SK-N-SH treated with all-trans-retinoic acid at 6 μM for 48 hours (cell line): ENCODE results near the gene KRTAP24-1.

Experiments used
- ATAC-seq: fragments of 200-7000 bp; cut with Tn5 transposase; 3 replicates; pipeline ENCODE4 v1.9.1; 2020; ENCODE audit warnings: mild to moderate bottlenecking, moderate library complexity
- ARNTL ChIP-seq: fragments of 450-650 bp; formaldehyde crosslinking; IDR thresholded peaks from 2 replicates; pipeline ENCODE4 v1.5.0; 2020; ENCODE audit warnings: low read depth, mild to moderate bottlenecking, moderate library complexity, borderline replicate concordance
- CREB5 ChIP-seq: fragments of 250-450 bp; sonication (Bioruptor Pico); IDR thresholded peaks from 2 replicates; pipeline ENCODE4 v1.5.1; 2020; ENCODE audit warnings: low read depth, mild to moderate bottlenecking, moderate library complexity
- CSDC2 ChIP-seq: fragments of 250-450 bp; sonication (Bioruptor Pico); IDR thresholded peaks from 2 replicates; pipeline ENCODE4 v1.5.0; 2020; ENCODE audit warnings: mild to moderate bottlenecking, moderate library complexity
- CSRNP3 ChIP-seq: fragments of 250-450 bp; sonication (Bioruptor Pico); IDR thresholded peaks from 2 replicates; pipeline ENCODE4 v1.5.1; 2021; ENCODE audit warnings: mild to moderate bottlenecking, moderate library complexity
- ESRRG ChIP-seq: fragments of 250-450 bp; sonication (Bioruptor Pico); IDR thresholded peaks from 2 replicates; pipeline ENCODE4 v1.6.1; 2021; ENCODE audit warnings: mild to moderate bottlenecking
- GLIS3 ChIP-seq: fragments of 250-450 bp; sonication (Bioruptor Pico); IDR thresholded peaks from 2 replicates; pipeline ENCODE4 v1.5.0; 2020; ENCODE audit warnings: mild to moderate bottlenecking, moderate library complexity
- ISL1 ChIP-seq: fragments of 250-450 bp; sonication (Bioruptor Pico); IDR thresholded peaks from 2 replicates; pipeline ENCODE4 v2.1.2; 2022; ENCODE audit warnings: mild to moderate bottlenecking, moderate library complexity
- OSR1 ChIP-seq: fragments of 250-450 bp; sonication (Bioruptor Pico); IDR thresholded peaks from 2 replicates; pipeline ENCODE4 v1.8.0; 2022; ENCODE audit warnings: moderate library complexity, mild to moderate bottlenecking, inconsistent platforms
- PATZ1 ChIP-seq: fragments of 250-450 bp; sonication (Bioruptor Pico); IDR thresholded peaks from 2 replicates; pipeline ENCODE4 v1.8.0; 2020; ENCODE audit warnings: mild to moderate bottlenecking, moderate library complexity, borderline replicate concordance
- POU6F1 ChIP-seq: fragments of 250-450 bp; sonication (Bioruptor Pico); IDR thresholded peaks from 2 replicates; pipeline ENCODE4 v1.8.0; 2021; ENCODE audit warnings: low read depth, mild to moderate bottlenecking, moderate library complexity, borderline replicate concordance
- PPARA ChIP-seq: fragments of 250-450 bp; sonication (Bioruptor Pico); IDR thresholded peaks from 2 replicates; pipeline ENCODE4 v1.5.0; 2020; ENCODE audit warnings: mild to moderate bottlenecking, borderline replicate concordance
- RARB ChIP-seq: fragments of 250-450 bp; sonication (Bioruptor Pico); IDR thresholded peaks from 2 replicates; pipeline ENCODE4 v1.8.0; 2021; ENCODE audit warnings: mild to moderate bottlenecking, moderate library complexity
- SNAI2 ChIP-seq: fragments of 250-450 bp; sonication (Bioruptor Pico); IDR thresholded peaks from 2 replicates; pipeline ENCODE4 v1.5.0; 2020; ENCODE audit warnings: mild to moderate bottlenecking, moderate library complexity
- TCF4 ChIP-seq: fragments of 250-450 bp; sonication (Bioruptor Pico); IDR thresholded peaks from 2 replicates; pipeline ENCODE4 v1.8.0; 2021; ENCODE audit warnings: mild to moderate bottlenecking, moderate library complexity, borderline replicate concordance
- TOX ChIP-seq: fragments of 250-450 bp; sonication (Bioruptor Pico); IDR thresholded peaks from 2 replicates; pipeline ENCODE4 v1.8.0; 2021; ENCODE audit warnings: mild to moderate bottlenecking, moderate library complexity, borderline replicate concordance
- TSHZ2 ChIP-seq: fragments of 250-450 bp; sonication (Bioruptor Pico); IDR thresholded peaks from 2 replicates; pipeline ENCODE4 v1.5.0; 2020; ENCODE audit warnings: mild to moderate bottlenecking, moderate library complexity
- ZC3H10 ChIP-seq: fragments of 250-450 bp; sonication (Bioruptor Pico); IDR thresholded peaks from 2 replicates; pipeline ENCODE4 v1.5.1; 2021; ENCODE audit warnings: mild to moderate bottlenecking, moderate library complexity
- ZFP30 ChIP-seq: fragments of 450-650 bp; formaldehyde crosslinking; IDR thresholded peaks from 2 replicates; pipeline ENCODE4 v1.5.0; 2022; ENCODE audit warnings: mild to moderate bottlenecking, moderate library complexity
- ZNF565 ChIP-seq: fragments of 450-650 bp; formaldehyde crosslinking; conservative IDR thresholded peaks from 2 replicates; pipeline ENCODE4 v1.5.0; 2020; ENCODE audit warnings: low read depth, mild to moderate bottlenecking, moderate library complexity
- ZNF70 ChIP-seq: fragments of 450-650 bp; formaldehyde crosslinking; IDR thresholded peaks from 2 replicates; pipeline ENCODE4 v1.5.0; 2020; ENCODE audit warnings: mild to moderate bottlenecking, moderate library complexity
- ZNF8 ChIP-seq: fragments of 450-650 bp; formaldehyde crosslinking; IDR thresholded peaks from 2 replicates; pipeline ENCODE4 v1.5.0; 2020; ENCODE audit warnings: mild to moderate bottlenecking, moderate library complexity

KRTAP24-1 gene

GRCh38 chr21:30289215-30289614, 6.5 kb upstream of the KRTAP24-1 start, which contains the start of gene KRTAP25-1:
Gene KRTAP25-1, minus strand, starts transcription at chr21:30289514. Its CDS starts 24 bp downstream, at chr21:30289490.
- TF ChIP-seq TSHZ2 (CRISPR knock-in tag) (no peak), ZNF565 (no peak), ARNTL (no peak), PATZ1 (CRISPR knock-in tag) (no peak), SNAI2 (CRISPR knock-in tag) (no peak), TCF4 (CRISPR knock-in tag) (no peak), OSR1 (no peak), TOX (CRISPR knock-in tag) (no peak), CREB5 (CRISPR knock-in tag) (no peak), ZNF70 (CRISPR knock-in tag) (no peak)
- no peak for ATAC-seq

GRCh38 chr21:30271611-30272010, 11.1 kb downstream of the KRTAP24-1 start:
- no peak for ATAC-seq
- TF ChIP-seq ZNF70 (CRISPR knock-in tag) (no peak), TCF4 (CRISPR knock-in tag) (no peak), ZNF8 (CRISPR knock-in tag) (no peak), TOX (CRISPR knock-in tag) (no peak), OSR1 (no peak), TSHZ2 (CRISPR knock-in tag) (no peak), SNAI2 (CRISPR knock-in tag) (no peak), RARB (no peak), GLIS3 (CRISPR knock-in tag) (no peak), ISL1 (no peak), CSDC2 (CRISPR knock-in tag) (no peak), PATZ1 (CRISPR knock-in tag) (no peak), PPARA (no peak), CSRNP3 (CRISPR knock-in tag) (no peak)

GRCh38 chr21:30271156-30271555, 11.6 kb downstream of the KRTAP24-1 start:
- ATAC-seq, result no peak
- TF ChIP-seq OSR1 (no peak), ARNTL (no peak), ZFP30 (CRISPR knock-in tag) (no peak), ZC3H10 (CRISPR knock-in tag) (no peak), ISL1 (no peak), POU6F1 (CRISPR knock-in tag) (no peak), ESRRG (CRISPR knock-in tag) (no peak), RARB (no peak), GLIS3 (CRISPR knock-in tag) (no peak), CSRNP3 (CRISPR knock-in tag) (no peak)
